Keratinocyte (primary cell): ENCODE data around the gene TRIM54. TPM values are rescaled to one million over a fixed set of nuclear protein-coding genes. Genes with fewer than 3 reads are reported as not detected.

Experiments used
- DNase-seq: peaks from one replicate; pipeline ENCODE4 v3.0.0-alpha.2; 2011; ENCODE audit warnings: low read depth, missing footprints, low spot score
- FAIRE-seq: peaks from 2 replicates; lab custom pipeline; 2011; peaks lifted over from hg19 to GRCh38; lab: Jason Lieb, UNC
- H2AFZ ChIP-seq: 2 replicates; pipeline ENCODE4 v1.6.0; 2012; ENCODE audit warnings: low read length, control low read depth, inconsistent platforms; ENCODE audit not compliant: control insufficient read depth
- H3K27ac ChIP-seq: 2 replicates; pipeline ENCODE4 v1.5.1; 2011; ENCODE audit warnings: low read length; ENCODE audit not compliant: control insufficient read depth, insufficient read depth
- H3K27me3 ChIP-seq: 3 replicates; pipeline ENCODE4 v1.6.0; 2011; ENCODE audit warnings: low read length; ENCODE audit not compliant: control insufficient read depth, insufficient read depth; ENCODE audit errors: extremely low read depth
- H3K36me3 ChIP-seq, 2 experiments: 2 replicates in 1 of 2; 3 replicates in 1 of 2; pipeline ENCODE4 v1.5.1; 2011; ENCODE audit warnings: low read length in 2 of 2, mild to moderate bottlenecking in 1 of 2; ENCODE audit not compliant: control insufficient read depth in 2 of 2, insufficient read depth in 2 of 2; ENCODE audit errors: extremely low read depth in 1 of 2
- H3K4me1 ChIP-seq: 3 replicates; pipeline ENCODE4 v1.5.1; 2011; ENCODE audit warnings: low read length; ENCODE audit not compliant: control insufficient read depth, insufficient read depth; ENCODE audit errors: extremely low read depth
- H3K4me2 ChIP-seq: 3 replicates; pipeline ENCODE4 v1.6.0; 2011; ENCODE audit warnings: low read depth, low read length; ENCODE audit not compliant: control insufficient read depth, insufficient read depth; ENCODE audit errors: extremely low read depth
- H3K4me3 ChIP-seq, 3 experiments: fragments of 200-600 bp in 1 of 3; sonication (generic) in 1 of 3; 2 replicates in 2 of 3; 3 replicates in 1 of 3; pipeline ENCODE4 v1.5.1; 2011 to 2016; ENCODE audit warnings: low read length in 3 of 3, mild to moderate bottlenecking in 3 of 3, control low read depth in 2 of 3, inconsistent platforms in 1 of 3, low read depth in 1 of 3, mixed read lengths in 1 of 3, mixed run types in 1 of 3, moderate library complexity in 1 of 3; ENCODE audit not compliant: control insufficient read depth in 2 of 3, insufficient read depth in 2 of 3; ENCODE audit errors: extremely low read depth in 1 of 3
- H3K79me2 ChIP-seq: 2 replicates; pipeline ENCODE4 v1.6.0; 2012; ENCODE audit warnings: low read length; ENCODE audit not compliant: control insufficient read depth, insufficient read depth
- H3K9ac ChIP-seq: 3 replicates; pipeline ENCODE4 v1.6.0; 2011; ENCODE audit warnings: low read length; ENCODE audit not compliant: control insufficient read depth, insufficient read depth; ENCODE audit errors: extremely low read depth
- H3K9me1 ChIP-seq: 3 replicates; pipeline ENCODE4 v1.6.0; 2011; ENCODE audit warnings: low read length; ENCODE audit not compliant: control insufficient read depth, insufficient read depth; ENCODE audit errors: extremely low read depth
- H3K9me3 ChIP-seq: 2 replicates; pipeline ENCODE4 v1.5.1; 2012; ENCODE audit warnings: low read depth, low read length; ENCODE audit not compliant: control insufficient read depth
- H4K20me1 ChIP-seq: 3 replicates; pipeline ENCODE4 v1.6.0; 2011; ENCODE audit warnings: low read length; ENCODE audit not compliant: control insufficient read depth, insufficient read depth; ENCODE audit errors: extremely low read depth
- CTCF ChIP-seq, 3 experiments: IDR thresholded peaks in 1 of 3; conservative IDR thresholded peaks in 1 of 3; optimal IDR thresholded peaks in 1 of 3; 2 replicates in 2 of 3; 3 replicates in 1 of 3; pipeline versions ENCODE3 to v1.5.1; 2011; ENCODE audit warnings: low read length in 3 of 3, mild to moderate bottlenecking in 3 of 3, moderate library complexity in 2 of 3, control low read depth in 1 of 3, inconsistent platforms in 1 of 3; ENCODE audit not compliant: insufficient read depth in 2 of 3; ENCODE audit errors: extremely low read depth in 1 of 3
- EZH2 ChIP-seq: IDR thresholded peaks from one replicate; pipeline ENCODE4 v1.6.1; 2012; ENCODE audit warnings: inconsistent platforms, mild to moderate bottlenecking, low read length, moderate library complexity
- dilution Hi-C: fragments of 300-500 bp; cut with MboI; formaldehyde crosslinking; loops from one replicate; pipeline ENCODE4 v1.7.0; 2020; ENCODE audit warnings: low sequenced_read_pairs; ENCODE audit not compliant: extremely low pct_ligation_motif_present
- polyA plus RNA-seq, 5 experiments: library from polyadenylated mRNA; depleted of rRNA in 3 of 5; stranded (reverse) in 3 of 5; stranded (forward) in 1 of 5; unstranded in 1 of 5; fragments of >200 nt; gene quantifications; 1 replicate in 1 of 5; 2 replicates in 3 of 5; 3 replicates in 1 of 5; pipeline versions ENCODE4 v1.2.1 to v1.2.3, GENCODE V29; 2011 to 2012; ENCODE audit warnings: missing spikeins in 2 of 5, low read depth in 1 of 5, low replicate concordance in 1 of 5

Gene TRIM54
- polyA plus RNA-seq, 1 donor (not counting 4 experiments of a cell fraction or from before 2014, with no cell fraction given), result not detected

GRCh38 chr2:27309651-27310050 is 27.4 kb downstream of the TRIM54 start:
- FAIRE-seq, result no peak
- H4K20me1 ChIP-seq, result peaks cover 2% of the 10 kb centered on the region
- H3K27me3 ChIP-seq, result peaks cover 38% of the 10 kb centered on the region
- TF ChIP-seq CTCF (optimal IDR thresholded peaks at IDR 0.05 in 1 of 3, IDR thresholded peaks at IDR 0.05 in 1 of 3, conservative IDR thresholded peaks at IDR 0.05 in 1 of 3; ENCODE audit: extremely low read depth in 1 of 3, insufficient read depth in 2 of 3, low read length in 3 of 3) (no peak), EZH2 (no peak)
- H3K36me3 ChIP-seq, result peaks cover 3 to 5% of the 10 kb centered on the region in 2 experiments
- dilution Hi-C loops, result no loop called here
- no peak overlapping the region for H2AFZ ChIP-seq
- DNase-seq, result no peak
- no peaks in the 10 kb centered on the region for H3K4me1 ChIP-seq
- H3K27ac ChIP-seq, result no peak overlapping the region
- no peaks in the 10 kb centered on the region for H3K9me1 ChIP-seq
- H3K79me2 ChIP-seq, result no peaks in the 10 kb centered on the region
- H3K9me3 ChIP-seq, result no peaks in the 10 kb centered on the region
- H3K4me2 ChIP-seq, result no peak overlapping the region
- H3K4me3 ChIP-seq, result no peak overlapping the region
- H3K9ac ChIP-seq, result no peak overlapping the region

- Histone ChIP-seq H3K79me2 (no peaks in the 10 kb centered on the region), H3K4me1 (no peaks in the 10 kb centered on the region), H3K9me3 (no peaks in the 10 kb centered on the region), H3K27me3 (peaks cover 15% of the 10 kb centered on the region), H3K27ac (no peak overlapping the region), H3K4me2 (no peak overlapping the region), H3K36me3 (peaks cover 8 to 9% of the 10 kb centered on the region in 2 experiments), H4K20me1 (peaks cover 4% of the 10 kb centered on the region), H3K4me3 (no peak overlapping the region), H3K9ac (no peak overlapping the region), H3K9me1 (no peaks in the 10 kb centered on the region), H2AFZ (no peak overlapping the region)
- TF ChIP-seq CTCF (optimal IDR thresholded peaks at IDR 0.05 in 1 of 3, IDR thresholded peaks at IDR 0.05 in 1 of 3, conservative IDR thresholded peaks at IDR 0.05 in 1 of 3; ENCODE audit: extremely low read depth in 1 of 3, insufficient read depth in 2 of 3, low read length in 3 of 3) (no peak), EZH2 (no peak)
- DNase-seq, result no peak
- dilution Hi-C loops, result no loop called here
- no peak for FAIRE-seq
Observed at GRCh38 chr2:27312152-27312551, 29.9 kb downstream of the TRIM54 start.
